T-cell (primary cell): ENCODE data around the gene ANXA6. TPM values are rescaled to one million over a fixed set of nuclear protein-coding genes. Genes with fewer than 3 reads are reported as not detected.

Experiments used
- ATAC-seq, 4 experiments: fragments of 200-7000 bp in 3 of 4; fragments of 150-1000 bp in 1 of 4; cut with Tn5 transposase; replicated peaks in 1 of 4; 1 replicate in 3 of 4; 2 replicates in 1 of 4; pipeline ENCODE4 v1.10.0; 2021; ENCODE audit warnings: moderate library complexity in 3 of 4, mild to moderate bottlenecking in 2 of 4, moderate number of reproducible peaks in 1 of 4
- CTCF ChIA-PET, 2 donors: fragments of 300-600 bp; sonication (Branson Sonifier 250); formaldehyde crosslinking; loops; one replicate each; lab custom pipeline; 2022; ENCODE audit warnings: antibody characterized with exemption in 2 of 2; lab: Charles Lee
- POLR2A ChIA-PET, 2 donors: fragments of 300-600 bp; sonication (Branson Sonifier 250); formaldehyde crosslinking; loops; one replicate each; lab custom pipeline; 2022; ENCODE audit warnings: antibody characterized with exemption in 2 of 2; lab: Charles Lee
- DNase-seq, 35 experiments: peaks; one replicate each; pipeline versions ENCODE4 v3.0.0 to v3.0.0-alpha.2; 2013 to 2023
- H3K27ac ChIP-seq: one replicate; pipeline ENCODE4 v1.5.1; 2013; ENCODE audit warnings: low read length
- H3K27me3 ChIP-seq, 2 experiments: replicated peaks in 1 of 2; 1 replicate in 1 of 2; 2 replicates in 1 of 2; pipeline versions ENCODE4 v1.6.1 to v1.7.0; 2013; ENCODE audit warnings: low read length in 1 of 2, mixed read lengths in 1 of 2; ENCODE audit not compliant: control insufficient read depth in 2 of 2, insufficient read depth in 2 of 2; ENCODE audit errors: extremely low read depth in 1 of 2
- H3K36me3 ChIP-seq, 2 donors: 1 replicate in 1 of 2; 2 replicates in 1 of 2; pipeline versions ENCODE4 v1.6.1 to v1.7.0; 2013; ENCODE audit warnings: low read length in 1 of 2; ENCODE audit not compliant: control insufficient read depth in 2 of 2, insufficient read depth in 1 of 2; ENCODE audit errors: extremely low read depth in 1 of 2
- H3K4me1 ChIP-seq, 2 experiments: 1 replicate in 1 of 2; 2 replicates in 1 of 2; pipeline versions ENCODE4 v1.6.1 to v1.7.0; 2013; ENCODE audit warnings: low read length in 2 of 2, mixed read lengths in 1 of 2; ENCODE audit not compliant: insufficient read depth in 2 of 2, control insufficient read depth in 1 of 2; ENCODE audit errors: extremely low read depth in 1 of 2
- H3K4me3 ChIP-seq, 2 donors: 1 replicate in 1 of 2; 2 replicates in 1 of 2; pipeline versions ENCODE4 v1.5.1 to v1.7.0; 2013; ENCODE audit warnings: mild to moderate bottlenecking in 2 of 2, low read length in 1 of 2, moderate library complexity in 1 of 2; ENCODE audit not compliant: control insufficient read depth in 1 of 2; ENCODE audit errors: extremely low read depth in 1 of 2
- H3K9me3 ChIP-seq: 2 replicates; pipeline ENCODE4 v1.7.0; 2013
- H3K27ac Mint-ChIP-seq, 2 donors: one replicate each; pipeline ENCODE4 v1.8.0; 2020 to 2021; ENCODE audit warnings: mild to moderate bottlenecking in 2 of 2, mixed read lengths in 2 of 2
- H3K27me3 Mint-ChIP-seq, 2 donors: one replicate each; pipeline ENCODE4 v1.8.0; 2021 to 2022; ENCODE audit warnings: mixed read lengths in 2 of 2
- H3K36me3 Mint-ChIP-seq: one replicate; pipeline ENCODE4 v1.8.0; 2021; ENCODE audit warnings: mixed read lengths
- H3K4me1 Mint-ChIP-seq, 3 donors: one replicate each; pipeline ENCODE4 v1.8.0; 2020 to 2022; ENCODE audit warnings: mixed read lengths in 3 of 3, mild to moderate bottlenecking in 1 of 3
- H3K4me3 Mint-ChIP-seq, 3 donors: one replicate each; pipeline ENCODE4 v1.8.0; 2020 to 2022; ENCODE audit warnings: mild to moderate bottlenecking in 3 of 3, mixed read lengths in 3 of 3, moderate library complexity in 3 of 3
- H3K9me3 Mint-ChIP-seq, 3 donors: one replicate each; pipeline ENCODE4 v1.8.0; 2020 to 2022; ENCODE audit warnings: mixed read lengths in 3 of 3
- WGBS: methylation state at CpG from one replicate; pipeline ENCODE4 v1.1.5; 2013; ENCODE audit warnings: missing lambda C conversion rate; ENCODE audit not compliant: insufficient coverage; 5-methylcytosine and 5-hydroxymethylcytosine counted together
- total RNA-seq, 35 experiments: library from RNA in 6 of 35; stranded (reverse) in 6 of 35; fragments of 120-200 nt in 1 of 35; gene quantifications; one replicate each; pipeline versions ENCODE4 v1.2.1 to v1.2.4 and lab custom pipeline; 2013 to 2026

The ANXA6 gene
- total RNA-seq, 5 donors from 2014 or later (not counting 1 experiment from before 2014, with no cell fraction given) = 266 to 395 (median 345) TPM

GRCh38 chr5:151128817-151129216, 28.8 kb downstream of the ANXA6 start:
- no peaks in the 10 kb centered on the region for H3K9me3 ChIP-seq
- peaks cover 72% of the 10 kb centered on the region for H3K36me3 Mint-ChIP-seq
- H3K4me1 ChIP-seq = peaks cover 24 to 54% of the 10 kb centered on the region in 2 experiments
- H3K36me3 ChIP-seq = peaks cover 28 to 96% of the 10 kb centered on the region in 2 donors
- ChIA-PET CTCF (interaction anchor here (0.6 to 8.1 kb wide), 11 partner anchors 11 to 81 kb away, joined by 3 to 137 read pairs (median 4); no protein-coding TSS in a partner anchor), POLR2A (interaction anchor here in 1 of 2 donors (0.7 to 1.4 kb wide), 2 partner anchors 34 to 85 kb away, joined by 3 to 5 read pairs; no protein-coding TSS in a partner anchor)
- DNase-seq (no peak), ATAC-seq (no peak)
- H3K27me3 Mint-ChIP-seq = no peaks in the 10 kb centered on the region
- H3K4me1 Mint-ChIP-seq = peaks cover 68 to 87% (median 80%) of the 10 kb centered on the region in 3 donors
- no peak overlapping the region for H3K4me3 Mint-ChIP-seq
- 57% methylated on average over 4 of the region's 4 CpGs for WGBS
- no peak overlapping the region for H3K27ac ChIP-seq
- no peaks in the 10 kb centered on the region for H3K9me3 Mint-ChIP-seq
- peak overlapping the region; percentile 97 for H3K27ac Mint-ChIP-seq
- no peaks in the 10 kb centered on the region for H3K27me3 ChIP-seq
- no peak overlapping the region for H3K4me3 ChIP-seq

- no peak overlapping the region for H3K27ac ChIP-seq
- peaks cover 20 to 53% of the 10 kb centered on the region in 2 experiments for H3K4me1 ChIP-seq
- WGBS = 84% methylated on average over 5 of the region's 8 CpGs
- Mint-ChIP-seq H3K27me3 (no peaks in the 10 kb centered on the region), H3K9me3 (no peaks in the 10 kb centered on the region), H3K36me3 (peaks cover 65% of the 10 kb centered on the region), H3K27ac (peak overlapping the region; percentile 68 to 97), H3K4me1 (peaks cover 59 to 80% (median 71%) of the 10 kb centered on the region in 3 donors), H3K4me3 (no peak overlapping the region)
- DNase-seq = no peak
- CTCF ChIA-PET = interaction anchor here in 1 of 2 donors (2.9 to 8.1 kb wide), 2 partner anchors 18 to 37 kb away, joined by 13 to 137 read pairs; no protein-coding TSS in a partner anchor
- ATAC-seq = no peak
- H3K27me3 ChIP-seq = no peaks in the 10 kb centered on the region
- H3K36me3 ChIP-seq = peaks cover 30 to 96% of the 10 kb centered on the region in 2 donors
- H3K4me3 ChIP-seq = no peak overlapping the region
- POLR2A ChIA-PET = no interaction called here
- no peaks in the 10 kb centered on the region for H3K9me3 ChIP-seq
Measured at GRCh38 chr5:151127926-151128325, 29.7 kb downstream of the ANXA6 start.

GRCh38 chr5:151126199-151126645, 31.4 kb downstream of the ANXA6 start:
- Histone ChIP-seq H3K36me3 (peaks cover 40 to 96% of the 10 kb centered on the region in 2 donors), H3K27me3 (no peaks in the 10 kb centered on the region), H3K4me3 (no peak overlapping the region), H3K27ac (peak overlapping the region; percentile 56), H3K9me3 (no peaks in the 10 kb centered on the region), H3K4me1 (peaks cover 13 to 36% of the 10 kb centered on the region in 2 experiments)
- Mint-ChIP-seq H3K36me3 (peaks cover 65% of the 10 kb centered on the region), H3K4me1 (peaks cover 49 to 67% (median 60%) of the 10 kb centered on the region in 3 donors), H3K27ac (peak overlapping the region; percentile 85 to 86), H3K4me3 (peak overlapping the region in 2 of 3 donors; percentile 35 to 56), H3K27me3 (no peaks in the 10 kb centered on the region), H3K9me3 (no peaks in the 10 kb centered on the region)
- CTCF ChIA-PET = interaction anchor here (0.5 to 8.1 kb wide), 42 partner anchors 8 to 1627 kb away, joined by 3 to 173 read pairs (median 5); partner anchors contain the start of genes ANXA6 (in 1 of the 2) and GM2A (in 1 of the 2)
- peak; percentile 57 to 71 (median 62) for ATAC-seq
- 33% methylated on average over 3 of the region's 9 CpGs for WGBS
- peak; percentile 17 to 81 (median 60) for DNase-seq
- POLR2A ChIA-PET = interaction anchor here (0.7 to 1.2 kb wide), 4 partner anchors 22 to 89 kb away, joined by 3 read pairs; no protein-coding TSS in a partner anchor

- H3K4me1 Mint-ChIP-seq = peaks cover 41 to 59% (median 59%) of the 10 kb centered on the region in 3 donors
Measured at GRCh38 chr5:151125421-151125820, 32.2 kb downstream of the ANXA6 start.

GRCh38 chr5:151123897-151124751, 33.5 kb downstream of the ANXA6 start:
- ATAC-seq = peak in 2 of 4 experiments; percentile 35 to 48
- no peak overlapping the region for H3K4me3 ChIP-seq
- WGBS = 71% methylated on average over 11 of the region's 17 CpGs

More at GRCh38 chr5:151125421-151125820, 32.2 kb downstream of the ANXA6 start:
- ATAC-seq (peak in 3 of 4 experiments; percentile 24 to 46 (median 45)), DNase-seq (peak in 15 of 35 experiments; percentile 6 to 51 (median 29))
- POLR2A ChIA-PET = interaction anchor here (0.7 to 1.2 kb wide), 8 partner anchors 17 to 89 kb away, joined by 3 to 7 read pairs (median 4); no protein-coding TSS in a partner anchor
- H3K36me3 ChIP-seq = peaks cover 46 to 96% of the 10 kb centered on the region in 2 donors
- no peaks in the 10 kb centered on the region for H3K9me3 ChIP-seq
- H3K27me3 ChIP-seq = no peaks in the 10 kb centered on the region
- 77% methylated on average over 3 of the region's 7 CpGs for WGBS
- Mint-ChIP-seq H3K9me3 (no peaks in the 10 kb centered on the region), H3K27me3 (no peaks in the 10 kb centered on the region), H3K27ac (peak overlapping the region; percentile 85 to 92), H3K4me3 (peak overlapping the region; percentile 4 to 56 (median 10)), H3K36me3 (peaks cover 65% of the 10 kb centered on the region)
- H3K4me1 ChIP-seq = peaks cover 12 to 31% of the 10 kb centered on the region in 2 experiments
- CTCF ChIA-PET = interaction anchor here (0.5 to 8.1 kb wide), 43 partner anchors 7 to 363 kb away, joined by 3 to 173 read pairs (median 5); partner anchors contain the start of genes ANXA6 (in 1 of the 2) and GM2A (in 1 of the 2)
- H3K27ac ChIP-seq = peak overlapping the region; percentile 56
- H3K4me3 ChIP-seq = no peak overlapping the region

More at GRCh38 chr5:151123897-151124751, 33.5 kb downstream of the ANXA6 start:
- DNase-seq = peak in 16 of 35 experiments; percentile 10 to 46 (median 25)
- Mint-ChIP-seq H3K27ac (peak overlapping the region; percentile 86 to 92), H3K9me3 (no peaks in the 10 kb centered on the region), H3K4me3 (peak overlapping the region in 1 of 3 donors; percentile 7), H3K4me1 (peaks cover 41 to 51% (median 49%) of the 10 kb centered on the region in 3 donors), H3K27me3 (no peaks in the 10 kb centered on the region), H3K36me3 (peaks cover 68% of the 10 kb centered on the region)
- ChIA-PET POLR2A (no interaction called here), CTCF (interaction anchor here (0.9 to 3.5 kb wide), 4 partner anchors 39 to 128 kb away, joined by 3 to 173 read pairs (median 6); partner anchors contain the start of gene GM2A (in 1 of the 2))
- Histone ChIP-seq H3K27ac (peak overlapping the region; percentile 56), H3K27me3 (no peaks in the 10 kb centered on the region), H3K9me3 (no peaks in the 10 kb centered on the region), H3K4me1 (peaks cover 12 to 31% of the 10 kb centered on the region in 2 experiments), H3K36me3 (peaks cover 42 to 96% of the 10 kb centered on the region in 2 donors)
